Ovary (tissue), 9 donors: ENCODE measurements around the gene ARHGEF28. TPM values are rescaled to one million over a fixed set of nuclear protein-coding genes. Genes with fewer than 3 reads are reported as not detected.

Experiments used
- DNase-seq, 5 donors: peaks; one replicate each; pipeline ENCODE4 v3.0.0-alpha.2; 2019 to 2020
- H3K27ac ChIP-seq, 2 donors: fragments of 200-600 bp; one replicate each; pipeline versions ENCODE4 v1.5.1 to v1.8.0; 2019 to 2022
- H3K27me3 ChIP-seq: fragments of 200-600 bp; one replicate; pipeline ENCODE4 v1.8.0; 2022
- H3K36me3 ChIP-seq: fragments of 200-600 bp; sonication (generic); one replicate; pipeline ENCODE4 v1.5.1; 2019
- H3K4me1 ChIP-seq: one replicate; pipeline ENCODE4 v1.8.1; 2013; ENCODE audit warnings: mild to moderate bottlenecking, moderate library complexity; ENCODE audit not compliant: insufficient read depth
- H3K4me3 ChIP-seq: fragments of 200-600 bp; sonication (generic); one replicate; pipeline ENCODE4 v1.5.1; 2017
- H3K9me3 ChIP-seq, 2 donors: fragments of 200-600 bp in 1 of 2; sonication (generic) in 1 of 2; one replicate each; pipeline versions ENCODE4 v1.5.1 to v1.8.1; 2013 to 2019; ENCODE audit warnings: mild to moderate bottlenecking in 1 of 2, moderate library complexity in 1 of 2
- EP300 ChIP-seq: sonication (generic); formaldehyde crosslinking; IDR thresholded peaks from one replicate; pipeline ENCODE4 v1.6.1; 2017; ENCODE audit warnings: antibody characterized with exemption
- POLR2A ChIP-seq: fragments of 450-650 bp; IDR thresholded peaks from one replicate; pipeline ENCODE4 v1.6.1; 2017; ENCODE audit warnings: antibody characterized with exemption, mild to moderate bottlenecking, moderate library complexity
- WGBS, 3 donors: extraction: QIAGEN DNeasy Blood & Tissue Kit in 1 of 3; methylation state at CpG; one replicate each; pipeline versions ENCODE4 v1.1.5 to v1.1.7; 2013 to 2017; 5-methylcytosine and 5-hydroxymethylcytosine counted together
- intact Hi-C, 4 donors: fragments of 100-400 bp; cut with DNase I; formaldehyde crosslinking; loops; one replicate each; pipeline versions ENCODE4 v1.11.0 to v1.15.1; 2022 to 2023
- polyA plus RNA-seq, 2 donors: library from polyadenylated mRNA; stranded (reverse); fragments of 200-250 nt in 1 of 2; fragments of 350-450 nt in 1 of 2; fragmentation: Illumina TruSeq in 1 of 2; extraction: RNeasy Lipid Tissue Mini Kit (QIAGEN cat#74804) in 1 of 2; gene quantifications; one replicate each; pipeline ENCODE4 v1.2.3, GENCODE V29; 2013 to 2014
- total RNA-seq, 7 donors: library from RNA; depleted of rRNA in 2 of 7; stranded (reverse); fragments of >200 nt in 2 of 7; fragmentation: NEBNext Ultra II Directional in 3 of 7; extraction: Animal tissue kit (Norgen Biotek cat#: 25700) in 3 of 7; gene quantifications; one replicate each; pipeline versions ENCODE4 v1.1.0 to v1.2.4, GENCODE V29; 2016 to 2023
- TF ChIP-seq, protein P1 (sequence below), 3 donors: fragments of 450-650 bp in 2 of 3; fragments of 200-600 bp in 1 of 3; IDR thresholded peaks; one replicate each; pipeline versions ENCODE4 v1.5.1 to v1.8.0; 2016 to 2022; ENCODE audit warnings: antibody characterized with exemption in 3 of 3, mild to moderate bottlenecking in 1 of 3
- donor health status: DM: no; HTN: no; CAD: no; lungs with moderate emphysema.
- donor health status: DM: no; HTN: no; CAD: no.
- donor health status: Bipolar disorder and iron deficiency.
- donor health status: DM: yes; HTN: yes; CAD: no.
- donor health status: DM: no; HTN: no; CAD: no.
- donor health status: DM: yes; HTN: yes; CAD: no.

ARHGEF28 gene
- total and polyA plus RNA-seq, 9 donors = 21.5 to 75.6 (median 35.0) TPM

DNA sequence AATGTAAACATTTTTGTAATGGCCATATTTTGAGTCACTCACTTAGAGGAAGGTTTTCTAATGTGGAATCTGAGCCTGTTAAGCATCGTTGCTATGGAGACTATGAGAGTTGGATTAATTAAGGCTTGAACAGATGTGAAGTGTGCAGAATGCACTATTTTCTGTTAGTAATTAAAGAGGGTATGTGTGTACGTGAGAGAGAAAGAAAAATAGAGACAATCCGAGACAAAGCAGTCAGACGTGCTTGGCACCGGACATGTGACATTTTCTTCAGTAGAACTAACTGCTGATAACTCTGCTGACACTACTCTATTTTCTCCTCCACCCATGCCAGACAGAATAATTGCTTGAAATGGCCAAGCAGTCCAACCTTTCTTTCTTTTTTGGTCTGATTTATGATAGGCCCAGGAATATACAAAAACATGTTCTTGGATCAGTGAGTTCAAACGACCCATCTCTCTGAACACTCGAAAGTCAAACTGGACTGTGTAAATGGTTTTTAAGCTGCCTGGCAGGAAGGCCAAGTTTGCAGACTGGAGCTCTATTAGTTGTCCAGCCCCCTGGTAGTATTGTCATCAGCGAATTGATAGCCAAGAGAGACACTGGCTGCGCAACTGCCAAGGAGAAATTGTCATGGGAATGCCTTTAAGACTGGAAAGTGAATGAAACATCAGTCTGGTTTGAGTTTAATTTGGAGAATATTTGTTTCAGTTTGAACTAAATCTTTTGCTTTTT is 322.1 kb downstream of the ARHGEF28 start:
- 32 to 51% (median 51%) methylated on average over 9 of the region's 9 CpGs for WGBS, 3 donors
- intact Hi-C loops = no loop called here
- no peaks in the 10 kb centered on the region for H3K36me3 ChIP-seq
- TF ChIP-seq EP300 = no peak
- TF ChIP-seq, protein P1, sequence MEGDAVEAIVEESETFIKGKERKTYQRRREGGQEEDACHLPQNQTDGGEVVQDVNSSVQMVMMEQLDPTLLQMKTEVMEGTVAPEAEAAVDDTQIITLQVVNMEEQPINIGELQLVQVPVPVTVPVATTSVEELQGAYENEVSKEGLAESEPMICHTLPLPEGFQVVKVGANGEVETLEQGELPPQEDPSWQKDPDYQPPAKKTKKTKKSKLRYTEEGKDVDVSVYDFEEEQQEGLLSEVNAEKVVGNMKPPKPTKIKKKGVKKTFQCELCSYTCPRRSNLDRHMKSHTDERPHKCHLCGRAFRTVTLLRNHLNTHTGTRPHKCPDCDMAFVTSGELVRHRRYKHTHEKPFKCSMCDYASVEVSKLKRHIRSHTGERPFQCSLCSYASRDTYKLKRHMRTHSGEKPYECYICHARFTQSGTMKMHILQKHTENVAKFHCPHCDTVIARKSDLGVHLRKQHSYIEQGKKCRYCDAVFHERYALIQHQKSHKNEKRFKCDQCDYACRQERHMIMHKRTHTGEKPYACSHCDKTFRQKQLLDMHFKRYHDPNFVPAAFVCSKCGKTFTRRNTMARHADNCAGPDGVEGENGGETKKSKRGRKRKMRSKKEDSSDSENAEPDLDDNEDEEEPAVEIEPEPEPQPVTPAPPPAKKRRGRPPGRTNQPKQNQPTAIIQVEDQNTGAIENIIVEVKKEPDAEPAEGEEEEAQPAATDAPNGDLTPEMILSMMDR (IDR thresholded peaks at IDR 0.05) = no peak
- no peak for TF ChIP-seq POLR2A
- DNase-seq = no peak
- H3K9me3 ChIP-seq = no peaks in the 10 kb centered on the region
- H3K27ac ChIP-seq = no peak overlapping the region
- no peaks in the 10 kb centered on the region for H3K27me3 ChIP-seq
- H3K4me3 ChIP-seq = no peak overlapping the region
- peaks cover 12% of the 10 kb centered on the region for H3K4me1 ChIP-seq

DNA sequence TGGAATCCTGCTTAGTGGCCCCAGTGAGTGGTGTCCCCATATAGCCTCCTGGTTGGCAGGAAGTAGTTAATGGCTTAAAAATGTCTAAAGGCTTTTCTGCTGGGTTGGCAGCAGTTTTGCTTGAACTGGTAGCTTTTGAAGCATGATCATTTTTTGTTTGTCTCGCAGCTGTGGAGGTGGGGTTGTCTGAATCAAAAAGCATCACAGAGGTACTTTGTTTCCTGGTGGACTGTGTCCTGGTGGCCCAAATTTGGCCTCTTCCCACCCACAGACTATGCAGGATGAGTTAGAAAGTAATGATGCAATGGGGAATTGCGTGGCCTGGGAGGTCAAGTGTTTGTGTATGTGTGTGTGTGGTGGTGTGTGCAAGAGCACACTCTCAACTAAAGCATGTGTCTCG is 322.7 kb downstream of the ARHGEF28 start:
- peak in 4 of 5 donors; percentile 31 to 62 (median 50) for DNase-seq
- H3K27me3 ChIP-seq = no peaks in the 10 kb centered on the region
- H3K4me1 ChIP-seq = peaks cover 12% of the 10 kb centered on the region
- H3K9me3 ChIP-seq = no peaks in the 10 kb centered on the region
- no peak overlapping the region for H3K4me3 ChIP-seq
- H3K27ac ChIP-seq = no peak overlapping the region
- intact Hi-C loops = no loop called here
- 27 to 40% (median 29%) methylated on average over 3 of the region's 3 CpGs for WGBS, 3 donors
- no peaks in the 10 kb centered on the region for H3K36me3 ChIP-seq
- no peak for TF ChIP-seq EP300

DNA sequence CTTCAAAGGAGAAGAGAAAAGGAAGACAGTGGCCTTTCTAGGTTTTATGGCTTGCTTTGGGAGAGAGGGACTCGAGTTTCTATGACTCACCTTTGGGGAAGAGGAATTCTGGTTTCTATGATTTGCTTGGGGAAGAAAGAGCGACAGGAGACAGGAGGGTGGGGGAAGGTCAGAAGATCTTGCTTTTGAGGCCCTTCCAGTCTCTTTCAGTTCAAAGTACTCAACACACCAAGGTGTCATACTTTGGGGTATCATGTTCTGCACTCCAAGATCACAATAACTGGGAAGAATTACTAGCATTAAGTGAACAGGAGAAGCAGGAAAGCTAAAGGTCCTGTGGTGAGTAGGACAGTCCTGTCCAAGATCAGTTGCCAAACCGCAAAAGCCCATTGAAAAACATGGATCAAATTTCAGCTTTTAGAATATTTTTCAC is 324.5 kb downstream of the ARHGEF28 start:
- H3K4me1 ChIP-seq = peaks cover 18% of the 10 kb centered on the region
- no peaks in the 10 kb centered on the region for H3K27me3 ChIP-seq

DNA sequence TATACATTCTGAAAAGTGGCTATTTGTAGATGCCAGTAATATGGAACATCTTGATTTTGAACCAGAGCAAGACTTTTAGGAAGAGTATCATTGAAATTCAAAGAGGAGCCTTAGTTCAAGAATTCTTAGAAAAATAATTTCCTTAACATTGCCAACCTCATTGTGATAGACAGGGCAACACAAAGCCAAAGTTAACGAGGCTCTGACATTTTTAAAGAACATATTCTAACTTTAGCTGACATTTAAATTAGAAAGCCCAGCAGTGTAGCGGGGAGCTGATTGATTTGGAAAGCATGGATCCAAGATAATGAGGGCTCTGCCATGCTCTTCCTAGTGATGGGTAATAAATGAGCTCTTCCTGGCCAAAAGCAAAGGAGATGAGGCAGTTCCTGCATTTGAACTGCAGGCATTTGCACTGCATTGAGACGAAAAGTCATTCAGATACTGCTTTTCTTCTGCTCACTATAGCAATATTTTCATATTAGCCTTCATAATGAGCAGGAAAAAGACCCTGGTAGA is 325.0 kb downstream of the ARHGEF28 start:
- TF ChIP-seq, protein P1 (IDR thresholded peaks at IDR 0.05) = no peak
- TF ChIP-seq POLR2A = no peak
- intact Hi-C loops = no loop called here
- no peak overlapping the region for H3K4me3 ChIP-seq
- no peak for DNase-seq
- H3K4me1 ChIP-seq = peaks cover 21% of the 10 kb centered on the region
- H3K27ac ChIP-seq = no peak overlapping the region
- 89 to 92% (median 91%) methylated on average over 3 of the region's 3 CpGs for WGBS, 3 donors
- H3K36me3 ChIP-seq = no peaks in the 10 kb centered on the region
- H3K9me3 ChIP-seq = no peaks in the 10 kb centered on the region
- H3K27me3 ChIP-seq = no peaks in the 10 kb centered on the region

More for the DNA sequence above, 324.5 kb downstream of the ARHGEF28 start:
- TF ChIP-seq, protein P1 (IDR thresholded peaks at IDR 0.05) = no peak
- TF ChIP-seq POLR2A = no peak
- no peak for TF ChIP-seq EP300
- intact Hi-C loops = no loop called here
- 51 to 79% (median 53%) methylated on average over 3 of the region's 3 CpGs for WGBS, 3 donors
- Histone ChIP-seq H3K27ac (no peak overlapping the region), H3K9me3 (no peaks in the 10 kb centered on the region), H3K36me3 (no peaks in the 10 kb centered on the region), H3K4me3 (no peak overlapping the region)
- no peak for DNase-seq

DNA sequence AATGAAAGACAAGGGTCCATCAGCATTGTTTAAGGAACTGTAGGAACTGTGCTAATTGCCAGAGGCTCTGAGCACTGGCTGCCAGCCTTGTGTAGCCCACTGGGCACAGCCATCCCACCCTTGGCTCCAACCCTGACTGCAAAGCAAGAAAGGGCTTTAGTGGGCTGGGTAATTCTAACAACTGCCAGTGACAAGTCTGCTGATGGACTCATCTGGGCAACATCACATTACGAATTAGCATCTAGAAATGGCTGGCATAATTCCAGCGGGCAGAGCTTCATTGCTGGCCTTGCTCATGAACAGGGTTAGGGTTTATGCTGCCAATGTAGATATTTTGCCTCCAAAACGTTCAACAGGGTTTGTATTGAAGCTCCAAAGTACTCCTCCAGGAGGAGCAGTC is 326.9 kb downstream of the ARHGEF28 start:
- H3K4me1 ChIP-seq = peaks cover 29% of the 10 kb centered on the region
- H3K9me3 ChIP-seq = no peaks in the 10 kb centered on the region
- no peak for TF ChIP-seq POLR2A
- TF ChIP-seq EP300 = no peak
- TF ChIP-seq, protein P1 (IDR thresholded peaks at IDR 0.05) = no peak
- intact Hi-C loops = no loop called here
- no peak overlapping the region for H3K4me3 ChIP-seq
- no peak overlapping the region for H3K27ac ChIP-seq
- WGBS, 3 donors = 51 to 72% (median 62%) methylated on average over 3 of the region's 3 CpGs
- no peaks in the 10 kb centered on the region for H3K36me3 ChIP-seq
- no peaks in the 10 kb centered on the region for H3K27me3 ChIP-seq
- DNase-seq = no peak
